ENCODE results near the gene FBXO3. TPM values are rescaled to one million over a fixed set of nuclear protein-coding genes. Genes with fewer than 3 reads are reported as not detected.

Gene FBXO3
- total and polyA plus RNA-seq, 2 of the 8 experiments (the other 6 are each of a cell fraction or from before 2014, with no cell fraction given): 15.9 to 25.7 TPM

GRCh38 chr11:33703788-33704187, 70.5 kb downstream of the FBXO3 start:
- H2BK5ac ChIP-seq (ENCODE audit: low read depth, low read length): no peak overlapping the region
- H3K27me3 ChIP-seq (replicated peaks in 1 of 4; ENCODE audit: control insufficient read depth in 3 of 4, extremely low read depth in 1 of 4, insufficient read depth in 3 of 4, low read length in 3 of 4): peaks cover 0 to 9% (median 3%) of the 10 kb centered on the region in 4 experiments; a peak in 4 of 7 replicates
- CTCF ChIA-PET (ENCODE audit: partially characterized antibody): interaction anchor here (0.7 to 1.9 kb wide), 2 partner anchors 13 to 277 kb away, joined by 3 to 12 read pairs; no protein-coding TSS in a partner anchor
- DNase-seq (ENCODE audit: low read depth in 1 of 2, low spot score in 2 of 2): no peak
- no peak overlapping the region for H3K4me3 ChIP-seq (ENCODE audit: extremely low read depth in 1 of 4, insufficient read depth in 2 of 4, low read depth in 3 of 4, low read length in 4 of 4)
- H3K18ac ChIP-seq (ENCODE audit: extremely low read depth, low read length): no peak overlapping the region
- peaks cover 7% of the 10 kb centered on the region; the same call in 1 of the 2 replicates for H3K23me2 ChIP-seq (ENCODE audit: low read depth, low read length)
- no peak overlapping the region for H4K8ac ChIP-seq (ENCODE audit: extremely low read depth, insufficient read depth, low read length)
- no peak overlapping the region for H3K4ac ChIP-seq (replicated peaks; ENCODE audit: insufficient read length, low read depth, low read length)
- FAIRE-seq: no peak
- no peak overlapping the region for H3K27ac ChIP-seq (ENCODE audit: low read depth, low read length)
- no peak overlapping the region for H2AK5ac ChIP-seq (ENCODE audit: low read depth, low read length)
- TF ChIP-seq, protein P1, sequence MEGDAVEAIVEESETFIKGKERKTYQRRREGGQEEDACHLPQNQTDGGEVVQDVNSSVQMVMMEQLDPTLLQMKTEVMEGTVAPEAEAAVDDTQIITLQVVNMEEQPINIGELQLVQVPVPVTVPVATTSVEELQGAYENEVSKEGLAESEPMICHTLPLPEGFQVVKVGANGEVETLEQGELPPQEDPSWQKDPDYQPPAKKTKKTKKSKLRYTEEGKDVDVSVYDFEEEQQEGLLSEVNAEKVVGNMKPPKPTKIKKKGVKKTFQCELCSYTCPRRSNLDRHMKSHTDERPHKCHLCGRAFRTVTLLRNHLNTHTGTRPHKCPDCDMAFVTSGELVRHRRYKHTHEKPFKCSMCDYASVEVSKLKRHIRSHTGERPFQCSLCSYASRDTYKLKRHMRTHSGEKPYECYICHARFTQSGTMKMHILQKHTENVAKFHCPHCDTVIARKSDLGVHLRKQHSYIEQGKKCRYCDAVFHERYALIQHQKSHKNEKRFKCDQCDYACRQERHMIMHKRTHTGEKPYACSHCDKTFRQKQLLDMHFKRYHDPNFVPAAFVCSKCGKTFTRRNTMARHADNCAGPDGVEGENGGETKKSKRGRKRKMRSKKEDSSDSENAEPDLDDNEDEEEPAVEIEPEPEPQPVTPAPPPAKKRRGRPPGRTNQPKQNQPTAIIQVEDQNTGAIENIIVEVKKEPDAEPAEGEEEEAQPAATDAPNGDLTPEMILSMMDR (IDR thresholded peaks at IDR 0.05; ENCODE audit: control extremely low read depth in 1 of 3, insufficient read depth in 1 of 3, low read depth in 1 of 3, low read length in 3 of 3): no peak
- no peak for TF ChIP-seq CHD2 (IDR thresholded peaks at IDR 0.05; ENCODE audit: low read length)
- no peak for TF ChIP-seq NANOG (IDR thresholded peaks at IDR 0.05; ENCODE audit: insufficient read depth, low read depth, low read length, poor library complexity, severe bottlenecking)
- no peak for TF ChIP-seq RNF2 (IDR thresholded peaks at IDR 0.05; ENCODE audit: borderline replicate concordance, low read depth, low read length, missing control alignments, poor library complexity, severe bottlenecking)
- TF ChIP-seq SRF (IDR thresholded peaks at IDR 0.05; ENCODE audit: low read depth, low read length): no peak
- no peak for TF ChIP-seq CBX8 (IDR thresholded peaks at IDR 0.05; ENCODE audit: borderline replicate concordance, low read depth, low read length)
- TF ChIP-seq SP2 (IDR thresholded peaks at IDR 0.05; ENCODE audit: low read length): no peak
- no peak for TF ChIP-seq NRF1 (IDR thresholded peaks at IDR 0.05; ENCODE audit: low read depth, low read length)
- no peak for TF ChIP-seq TCF12 (IDR thresholded peaks at IDR 0.05; ENCODE audit: low read depth, low read length)
- H3K79me1 ChIP-seq (ENCODE audit: low read depth, low read length): no peaks in the 10 kb centered on the region
- no peaks in the 10 kb centered on the region for H4K20me1 ChIP-seq (replicated peaks in 1 of 2; ENCODE audit: control insufficient read depth in 1 of 2, insufficient read depth in 2 of 2, low read length in 2 of 2)
- no peak overlapping the region for H3K56ac ChIP-seq (replicated peaks; ENCODE audit: insufficient read length, low read depth, low read length)
- no peak overlapping the region for H2BK15ac ChIP-seq (ENCODE audit: low read length)
- POLR2A ChIA-PET (ENCODE audit: partially characterized antibody): interaction anchor here (0.6 to 1.2 kb wide), 2 partner anchors 20 to 553 kb away, joined by 3 to 4 read pairs; no protein-coding TSS in a partner anchor
- H4K91ac ChIP-seq (replicated peaks; ENCODE audit: insufficient read length, low read length): no peak overlapping the region
- H2AFZ ChIP-seq (ENCODE audit: low read length): no peak overlapping the region
- no peak overlapping the region for H4K5ac ChIP-seq (ENCODE audit: insufficient read length, low read depth, low read length)
- H3K79me2 ChIP-seq (ENCODE audit: control insufficient read depth in 1 of 2, insufficient read depth in 2 of 2, low read length in 2 of 2): no peaks in the 10 kb centered on the region
- H3K4me1 ChIP-seq (replicated peaks in 1 of 4; ENCODE audit: control insufficient read depth in 3 of 4, insufficient read depth in 4 of 4, low read length in 3 of 4): peaks cover 0 to 7% (median 4%) of the 10 kb centered on the region in 4 experiments; a peak in 6 of 7 replicates
- H3K4me2 ChIP-seq (ENCODE audit: insufficient read depth in 1 of 2, low read depth in 2 of 2, low read length in 2 of 2): no peak overlapping the region
- no peak overlapping the region for H2BK20ac ChIP-seq (ENCODE audit: low read length)
- H3K9me3 ChIP-seq (ENCODE audit: insufficient read depth in 2 of 2, low read depth in 1 of 2, low read length in 1 of 2): no peaks in the 10 kb centered on the region
- no peak overlapping the region for H2BK120ac ChIP-seq (replicated peaks; ENCODE audit: low read depth, low read length)
- H3K23ac ChIP-seq (ENCODE audit: insufficient read length): no peak overlapping the region
- no peak overlapping the region for H2BK12ac ChIP-seq (ENCODE audit: low read depth, low read length)
- H3K36me3 ChIP-seq (ENCODE audit: control insufficient read depth in 2 of 4, insufficient read depth in 4 of 4, low read length in 3 of 4): peaks cover 0 to 2% (median 0%) of the 10 kb centered on the region in 4 experiments; a peak in 2 of 8 replicates
- 83% methylated on average over 4 of the region's 4 CpGs; no CpG with 5 or more reads in 1 of the 2 experiments for WGBS, 2 experiments (ENCODE audit: extremely low coverage in 1 of 2, insufficient coverage in 1 of 2, insufficient read length in 1 of 2, insufficient replicate concordance in 2 of 2, low coverage in 1 of 2, low lambda C conversion rate in 2 of 2, missing lambda C conversion rate in 1 of 2)
- no peak overlapping the region for H3K14ac ChIP-seq (ENCODE audit: insufficient read length)
- no peak overlapping the region for H3K9ac ChIP-seq (replicated peaks in 1 of 4; ENCODE audit: extremely low read depth in 1 of 4, low read depth in 3 of 4, low read length in 3 of 4)

Data from H1 (cell line).